Esophagus squamous epithelium (tissue), 4 donors: ENCODE data around the gene KIR2DL3.
"Not testable (repeated sequence)": the region's sequence is repeated elsewhere in the genome, so short reads cannot be mapped to it uniquely, and the experiment has no call there.

ENCODE experiments used
- POLR2A ChIP-seq, 4 donors: fragments of 450-650 bp; IDR thresholded peaks; one replicate each; pipeline ENCODE4 v1.6.1; 2017; ENCODE audit warnings: antibody characterized with exemption in 4 of 4, mild to moderate bottlenecking in 4 of 4, moderate library complexity in 3 of 4
- TF ChIP-seq, protein P1 (sequence below), 6 experiments: fragments of 450-650 bp in 4 of 6; fragments of 200-600 bp in 2 of 6; sonication (generic) in 2 of 6; IDR thresholded peaks; one replicate each; pipeline ENCODE4 v1.5.1; 2016 to 2019; ENCODE audit warnings: antibody characterized with exemption in 6 of 6, mild to moderate bottlenecking in 4 of 6, moderate library complexity in 4 of 6

DNA sequence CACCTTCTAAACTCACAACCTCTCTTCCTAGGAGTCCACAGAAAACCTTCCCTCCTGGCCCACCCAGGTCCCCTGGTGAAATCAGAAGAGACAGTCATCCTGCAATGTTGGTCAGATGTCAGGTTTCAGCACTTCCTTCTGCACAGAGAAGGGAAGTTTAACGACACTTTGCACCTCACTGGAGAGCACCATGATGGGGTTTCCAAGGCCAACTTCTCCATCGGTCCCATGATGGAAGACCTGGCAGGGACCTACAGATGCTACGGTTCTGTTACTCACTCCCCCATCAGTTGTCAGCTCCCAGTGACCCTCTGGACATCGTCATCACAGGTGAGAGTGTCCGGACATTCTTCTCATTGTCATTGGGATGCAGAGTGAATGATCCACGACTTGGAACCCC is 20.3 kb downstream of the KIR2DL3 start:
- TF ChIP-seq, protein P1, sequence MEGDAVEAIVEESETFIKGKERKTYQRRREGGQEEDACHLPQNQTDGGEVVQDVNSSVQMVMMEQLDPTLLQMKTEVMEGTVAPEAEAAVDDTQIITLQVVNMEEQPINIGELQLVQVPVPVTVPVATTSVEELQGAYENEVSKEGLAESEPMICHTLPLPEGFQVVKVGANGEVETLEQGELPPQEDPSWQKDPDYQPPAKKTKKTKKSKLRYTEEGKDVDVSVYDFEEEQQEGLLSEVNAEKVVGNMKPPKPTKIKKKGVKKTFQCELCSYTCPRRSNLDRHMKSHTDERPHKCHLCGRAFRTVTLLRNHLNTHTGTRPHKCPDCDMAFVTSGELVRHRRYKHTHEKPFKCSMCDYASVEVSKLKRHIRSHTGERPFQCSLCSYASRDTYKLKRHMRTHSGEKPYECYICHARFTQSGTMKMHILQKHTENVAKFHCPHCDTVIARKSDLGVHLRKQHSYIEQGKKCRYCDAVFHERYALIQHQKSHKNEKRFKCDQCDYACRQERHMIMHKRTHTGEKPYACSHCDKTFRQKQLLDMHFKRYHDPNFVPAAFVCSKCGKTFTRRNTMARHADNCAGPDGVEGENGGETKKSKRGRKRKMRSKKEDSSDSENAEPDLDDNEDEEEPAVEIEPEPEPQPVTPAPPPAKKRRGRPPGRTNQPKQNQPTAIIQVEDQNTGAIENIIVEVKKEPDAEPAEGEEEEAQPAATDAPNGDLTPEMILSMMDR (IDR thresholded peaks at IDR 0.05), result not testable (repeated sequence)
- TF ChIP-seq POLR2A (IDR thresholded peaks at IDR 0.05), result not testable (repeated sequence)
